HCT116 (cell line): ENCODE data around the gene DOCK10. TPM values are rescaled to one million over a fixed set of nuclear protein-coding genes. Genes with fewer than 3 reads are reported as not detected.

Experiments used
- ATAC-seq: fragments of 200-7000 bp; cut with Tn5 transposase; 2 replicates; pipeline ENCODE4 v1.9.1; 2020; ENCODE audit warnings: mild to moderate bottlenecking, moderate library complexity
- BruUV-seq: library from RNA; stranded (reverse); fragments of 400-500 nt; replicated peaks from 2 replicates; lab custom pipeline; 2021; lab: Mats Ljungman, UMichigan
- CTCF ChIA-PET: fragments of 300-600 bp; sonication (Branson Sonifier 250); formaldehyde crosslinking; loops from one replicate; lab custom pipeline; 2021; ENCODE audit warnings: antibody characterized with exemption; lab: Charles Lee
- POLR2A ChIA-PET: fragments of 300-600, 350-600 bp; sonication (Branson Sonifier 250); formaldehyde crosslinking; loops from one replicate; lab custom pipeline; 2021; ENCODE audit warnings: antibody characterized with exemption; lab: Charles Lee
- RAD21 ChIA-PET, 2 experiments: fragments of 300-600 bp; sonication (Branson Sonifier 250); formaldehyde crosslinking; loops; one replicate each; lab custom pipeline; 2023; ENCODE audit warnings: low total read pairs in 2 of 2; ENCODE audit not compliant: uncharacterized antibody in 2 of 2, unreplicated experiment in 2 of 2, low non-redundant PET in 1 of 2; lab: Charles Lee
- DNase-seq: peaks from one replicate; pipeline ENCODE4 v3.0.0-alpha.2; 2010; ENCODE audit warnings: low read depth, low spot score
- H2AFZ ChIP-seq: fragments of 200-600 bp; shearing (Covaris generic), sonication (generic); 2 replicates; pipeline ENCODE4 v1.6.1; 2017; ENCODE audit warnings: low read depth, mixed run types, mixed read lengths, antibody characterized with exemption, low read length; ENCODE audit not compliant: poor library complexity, severe bottlenecking
- H3K27ac ChIP-seq: 2 replicates; pipeline ENCODE4 v1.5.1; 2012; ENCODE audit warnings: low read depth, low read length
- H3K27me3 ChIP-seq: fragments of 200-600 bp; sonication (generic); 2 replicates; pipeline ENCODE4 v1.6.1; 2016; ENCODE audit warnings: mixed run types, low read length, mixed read lengths; ENCODE audit not compliant: insufficient read depth
- H3K36me3 ChIP-seq, 2 experiments: fragments of 200-500 bp in 1 of 2; fragments of 200-600 bp in 1 of 2; sonication (Bioruptor generic) in 1 of 2; sonication (generic) in 1 of 2; 2 replicates each; pipeline versions ENCODE4 v1.5.1 to v1.6.1; 2014 to 2016; ENCODE audit warnings: low read length in 2 of 2, inconsistent platforms in 1 of 2, mixed read lengths in 1 of 2, mixed run types in 1 of 2; ENCODE audit not compliant: insufficient read depth in 2 of 2, control insufficient read depth in 1 of 2
- H3K4me1 ChIP-seq, 2 experiments: fragments of 200-600 bp in 1 of 2; sonication (generic) in 1 of 2; 2 replicates each; pipeline versions ENCODE4 v1.5.1 to v1.6.1; 2012 to 2017; ENCODE audit warnings: low read length in 2 of 2, inconsistent platforms in 1 of 2, mild to moderate bottlenecking in 1 of 2, mixed read lengths in 1 of 2, mixed run types in 1 of 2, moderate library complexity in 1 of 2; ENCODE audit not compliant: insufficient read depth in 2 of 2, control insufficient read depth in 1 of 2
- H3K4me2 ChIP-seq: fragments of 200-600 bp; sonication (generic); 2 replicates; pipeline ENCODE4 v1.6.1; 2017; ENCODE audit warnings: mixed run types, low read length, mixed read lengths
- H3K4me3 ChIP-seq, 2 experiments: fragments of 200-600 bp in 1 of 2; sonication (generic) in 1 of 2; replicated peaks in 1 of 2; 2 replicates each; pipeline ENCODE4 v1.5.1; 2011 to 2016; ENCODE audit warnings: low read length in 2 of 2, control low read depth in 1 of 2, low read depth in 1 of 2, mild to moderate bottlenecking in 1 of 2, mixed read lengths in 1 of 2, mixed run types in 1 of 2
- H3K79me2 ChIP-seq: fragments of 200-600 bp; sonication (generic); 2 replicates; pipeline ENCODE4 v1.6.1; 2017; ENCODE audit warnings: mild to moderate bottlenecking, mixed run types, low read length, moderate library complexity, mixed read lengths; ENCODE audit not compliant: insufficient read depth
- H3K9ac ChIP-seq: fragments of 200-600 bp; sonication (generic); 2 replicates; pipeline ENCODE4 v1.6.1; 2016; ENCODE audit warnings: low read length, mixed read lengths
- H3K9me2 ChIP-seq: fragments of 200-600 bp; sonication (generic), shearing (Covaris generic); 2 replicates; pipeline ENCODE4 v1.6.1; 2017; ENCODE audit warnings: mixed run types, mild to moderate bottlenecking, moderate library complexity; ENCODE audit not compliant: insufficient read depth
- H3K9me3 ChIP-seq, 2 experiments: fragments of 200-500 bp in 1 of 2; fragments of 200-600 bp in 1 of 2; sonication (Bioruptor generic) in 1 of 2; sonication (generic) in 1 of 2; 2 replicates each; pipeline ENCODE4 v1.6.1; 2014 to 2017; ENCODE audit warnings: low read length in 2 of 2, mixed read lengths in 2 of 2, inconsistent platforms in 1 of 2, low read depth in 1 of 2, mild to moderate bottlenecking in 1 of 2, mixed run types in 1 of 2, moderate library complexity in 1 of 2; ENCODE audit not compliant: control insufficient read depth in 1 of 2, insufficient read depth in 1 of 2
- H4K20me1 ChIP-seq: fragments of 200-600 bp; sonication (generic), shearing (Covaris generic); 2 replicates; pipeline ENCODE4 v1.6.1; 2017; ENCODE audit warnings: mixed run types, mild to moderate bottlenecking, moderate library complexity; ENCODE audit not compliant: insufficient read depth
- ATF3 ChIP-seq: IDR thresholded peaks from 2 replicates; pipeline ENCODE4 v1.6.1; 2012
- CBX3 ChIP-seq: IDR thresholded peaks from 2 replicates; pipeline ENCODE4 v1.6.1; 2012; ENCODE audit warnings: low read depth
- EZH2 ChIP-seq: fragments of 200-600 bp; sonication (generic); IDR thresholded peaks from 2 replicates; pipeline ENCODE4 v1.6.1; 2017; ENCODE audit warnings: antibody characterized with exemption, mixed run types
- EZH2phosphoT487 ChIP-seq: fragments of 200-600 bp; IDR thresholded peaks from 2 replicates; pipeline ENCODE4 v1.6.1; 2018; ENCODE audit warnings: antibody characterized with exemption, borderline replicate concordance
- MAX ChIP-seq: IDR thresholded peaks from 2 replicates; pipeline ENCODE4 v1.6.1; 2012
- POLR2A ChIP-seq: IDR thresholded peaks from 2 replicates; pipeline ENCODE4 v1.7.0; 2011; ENCODE audit warnings: borderline replicate concordance; ENCODE audit not compliant: insufficient read depth, insufficient read length; ENCODE audit errors: extremely low read depth
- POLR2AphosphoS5 ChIP-seq: IDR thresholded peaks from 2 replicates; pipeline ENCODE4 v1.6.1; 2011; ENCODE audit warnings: mild to moderate bottlenecking, low read depth, low read length, moderate library complexity
- SP1 ChIP-seq: IDR thresholded peaks from 2 replicates; pipeline ENCODE4 v1.6.1; 2012; ENCODE audit warnings: low read depth
- SRF ChIP-seq: IDR thresholded peaks from 2 replicates; pipeline ENCODE4 v1.6.1; 2012; ENCODE audit warnings: low read depth
- TCF7L2 ChIP-seq: IDR thresholded peaks from 2 replicates; pipeline ENCODE4 v1.7.0; 2011; ENCODE audit warnings: borderline replicate concordance, inconsistent platforms; ENCODE audit not compliant: insufficient read depth, insufficient read length; ENCODE audit errors: extremely low read depth
- ZBTB33 ChIP-seq: IDR thresholded peaks from 2 replicates; pipeline ENCODE4 v1.6.1; 2011; ENCODE audit warnings: mild to moderate bottlenecking, low read length, moderate library complexity; ENCODE audit not compliant: insufficient replicate concordance; ENCODE audit errors: extremely low read depth
- intact Hi-C: fragments of 100-400 bp; cut with micrococcal nuclease; formaldehyde crosslinking; loops from 2 replicates; pipeline ENCODE4 v1.10.0; 2022
- total RNA-seq: library from RNA; stranded (reverse); gene quantifications from one replicate; pipeline ENCODE4 v1.2.1, GENCODE V29; 2021; ENCODE audit not compliant: unreplicated experiment

The DOCK10 gene
- total RNA-seq, 1 experiment from 2014 or later: 0.54 TPM

GRCh38 chr2:224984637-224985036 is 57.6 kb downstream of the DOCK10 start:
- no peaks in the 10 kb centered on the region for H3K9me3 ChIP-seq
- H3K9ac ChIP-seq: no peak overlapping the region
- H3K4me3 ChIP-seq: no peak overlapping the region
- no peaks in the 10 kb centered on the region for H3K4me1 ChIP-seq
- no peak for TF ChIP-seq EZH2
- no peak for TF ChIP-seq ZBTB33
- no peak for TF ChIP-seq MAX
- TF ChIP-seq POLR2AphosphoS5: no peak
- H3K36me3 ChIP-seq: no peaks in the 10 kb centered on the region
- no peak overlapping the region for H2AFZ ChIP-seq
- ChIA-PET RAD21 (no interaction called here), CTCF (no interaction called here), POLR2A (no interaction called here)
- H3K79me2 ChIP-seq: no peaks in the 10 kb centered on the region
- H3K9me2 ChIP-seq: no peaks in the 10 kb centered on the region
- H3K4me2 ChIP-seq: no peak overlapping the region
- BruUV-seq: no TSS peak
- intact Hi-C loops: no loop called here
- no peak for DNase-seq
- H3K27me3 ChIP-seq: 0 out of 2 replicates have a peak, but pooled peaks cover 7% of the 10 kb centered on the region
- ATAC-seq: no peak
- no peaks in the 10 kb centered on the region for H4K20me1 ChIP-seq
- H3K27ac ChIP-seq: no peak overlapping the region

GRCh38 chr2:224983712-224984554 is 58.3 kb downstream of the DOCK10 start:
- Histone ChIP-seq H3K9me3 (no peaks in the 10 kb centered on the region), H3K4me2 (no peak overlapping the region), H3K9me2 (no peaks in the 10 kb centered on the region), H3K4me3 (no peak overlapping the region), H3K36me3 (no peaks in the 10 kb centered on the region), H3K4me1 (no peaks in the 10 kb centered on the region), H2AFZ (no peak overlapping the region), H3K27ac (no peak overlapping the region), H4K20me1 (no peaks in the 10 kb centered on the region), H3K79me2 (no peaks in the 10 kb centered on the region), H3K27me3 (0 out of 2 replicates have a peak, but pooled peaks cover 7% of the 10 kb centered on the region), H3K9ac (no peak overlapping the region)
- DNase-seq: no peak
- POLR2A ChIA-PET: no interaction called here
- intact Hi-C loops: no loop called here
- BruUV-seq: no TSS peak
- RAD21 ChIA-PET: no interaction called here
- CTCF ChIA-PET: no interaction called here
- no peak for ATAC-seq
- no peak for TF ChIP-seq POLR2AphosphoS5
- no peak for TF ChIP-seq TCF7L2
- no peak for TF ChIP-seq SP1
- no peak for TF ChIP-seq SRF
- TF ChIP-seq ATF3: no peak
- TF ChIP-seq POLR2A: no peak
- no peak for TF ChIP-seq EZH2phosphoT487
- TF ChIP-seq CBX3: no peak
